Right forelimb (tissue), 1 donor: ENCODE data around the gene SPACA4.

Source experiments
- DNase-seq: peaks from one replicate; pipeline ENCODE4 v3.0.0-alpha.2; 2018

Gene SPACA4

DNA sequence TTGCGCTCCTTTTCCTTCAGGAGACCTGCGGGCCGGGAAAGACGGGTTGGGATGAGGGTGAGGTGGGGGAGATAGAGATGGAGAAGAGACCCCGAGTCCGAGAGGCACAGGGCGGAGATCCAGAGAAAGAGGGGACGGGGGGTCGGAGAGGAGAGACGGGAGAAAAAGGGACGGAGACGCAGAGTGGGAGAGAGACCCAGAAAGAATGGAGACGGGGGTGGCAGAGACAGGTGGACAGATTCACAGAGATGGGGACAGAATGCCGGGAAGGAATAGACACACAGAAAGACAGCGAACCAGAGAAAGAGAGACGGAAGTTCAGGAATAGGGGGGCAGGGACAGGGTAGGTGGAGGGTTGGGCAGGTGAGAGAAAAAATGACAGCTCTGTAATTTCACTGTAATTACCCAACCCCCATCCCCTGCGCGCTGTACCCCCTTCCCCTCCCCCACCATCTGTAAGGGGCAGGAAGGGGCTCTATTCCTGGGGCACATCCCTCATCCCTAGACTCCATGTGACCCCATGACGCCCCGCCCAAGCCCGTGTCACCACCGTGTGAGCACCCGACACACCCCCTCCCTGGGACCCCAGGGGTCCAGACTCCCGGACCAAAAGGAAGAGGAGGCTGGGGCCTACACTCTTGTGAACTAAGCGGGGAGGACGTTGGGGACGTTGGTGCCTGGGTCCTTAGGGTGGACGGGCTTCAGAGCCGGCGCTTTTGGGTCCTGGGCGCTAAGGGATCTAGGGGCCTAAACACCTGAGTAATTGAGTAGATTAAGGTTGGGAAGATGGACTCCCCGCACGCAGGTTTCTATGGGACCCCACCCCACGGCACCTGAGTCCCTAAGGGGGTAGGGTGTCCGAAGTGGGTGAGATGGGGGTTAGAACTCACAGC, 29.7 kb downstream of the SPACA4 start:
- DNase-seq: no peak

DNA sequence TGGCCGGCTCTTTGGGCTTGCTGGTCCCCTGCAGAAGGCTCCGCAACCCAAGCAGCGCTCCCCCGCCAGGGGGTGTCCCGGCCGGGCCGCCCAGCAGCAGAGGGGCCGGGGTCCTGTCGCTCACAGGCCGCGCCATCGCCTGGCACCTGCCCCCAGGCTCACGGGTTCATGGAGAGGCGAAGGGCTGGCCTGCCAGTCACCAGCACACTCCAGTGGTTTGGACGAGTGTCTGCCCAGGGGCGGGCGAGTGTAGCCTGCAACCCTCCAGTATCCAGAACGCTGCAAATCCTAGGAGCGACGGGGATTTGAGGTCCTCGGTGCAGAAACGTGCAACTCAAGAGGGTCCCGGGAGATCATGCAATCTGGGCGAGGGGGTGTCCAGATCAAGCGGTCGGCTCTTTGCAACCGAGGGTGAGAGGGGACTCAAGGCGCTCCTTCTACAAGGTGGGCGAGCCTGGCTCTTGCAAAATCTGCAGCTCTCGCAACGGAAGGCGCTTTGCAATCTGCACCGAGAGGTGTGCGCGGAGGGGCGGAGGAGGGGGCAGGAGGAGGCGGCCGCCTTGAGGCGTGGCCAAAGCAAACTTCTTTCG, 30.4 kb downstream of the SPACA4 start, which contains the start of gene DBP:
TSS of gene DBP (minus strand) at position 521 of the 590 bp plus-strand sequence. CDS start at position 136, 385 bp downstream.
- DNase-seq: no peak

DNA sequence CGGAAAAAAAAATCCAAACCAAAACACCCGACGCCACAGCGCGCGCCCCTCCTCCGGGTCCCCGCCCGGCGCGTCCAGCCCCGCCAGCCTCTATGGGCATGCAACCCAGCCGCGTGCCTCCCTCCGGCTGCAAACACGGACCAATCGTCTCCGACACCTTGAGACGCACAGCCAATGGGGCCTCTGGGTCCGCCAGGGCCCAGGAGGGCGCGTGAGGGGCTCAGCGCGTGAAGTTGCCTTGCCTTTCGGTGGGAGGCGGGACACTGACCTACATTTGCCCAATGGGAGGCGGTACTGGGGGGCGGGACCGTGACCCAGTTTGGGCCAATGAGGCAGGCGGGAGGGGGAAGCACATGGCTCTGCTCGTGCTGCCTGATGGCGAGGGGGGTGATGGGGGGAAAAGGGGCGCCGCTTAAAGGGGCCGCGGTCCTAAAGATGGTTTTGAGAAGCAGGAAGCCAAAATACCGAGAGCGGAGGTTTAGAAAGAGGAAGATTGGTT, 31.0 kb downstream of the SPACA4 start:
- DNase-seq: peak; percentile 98

DNA sequence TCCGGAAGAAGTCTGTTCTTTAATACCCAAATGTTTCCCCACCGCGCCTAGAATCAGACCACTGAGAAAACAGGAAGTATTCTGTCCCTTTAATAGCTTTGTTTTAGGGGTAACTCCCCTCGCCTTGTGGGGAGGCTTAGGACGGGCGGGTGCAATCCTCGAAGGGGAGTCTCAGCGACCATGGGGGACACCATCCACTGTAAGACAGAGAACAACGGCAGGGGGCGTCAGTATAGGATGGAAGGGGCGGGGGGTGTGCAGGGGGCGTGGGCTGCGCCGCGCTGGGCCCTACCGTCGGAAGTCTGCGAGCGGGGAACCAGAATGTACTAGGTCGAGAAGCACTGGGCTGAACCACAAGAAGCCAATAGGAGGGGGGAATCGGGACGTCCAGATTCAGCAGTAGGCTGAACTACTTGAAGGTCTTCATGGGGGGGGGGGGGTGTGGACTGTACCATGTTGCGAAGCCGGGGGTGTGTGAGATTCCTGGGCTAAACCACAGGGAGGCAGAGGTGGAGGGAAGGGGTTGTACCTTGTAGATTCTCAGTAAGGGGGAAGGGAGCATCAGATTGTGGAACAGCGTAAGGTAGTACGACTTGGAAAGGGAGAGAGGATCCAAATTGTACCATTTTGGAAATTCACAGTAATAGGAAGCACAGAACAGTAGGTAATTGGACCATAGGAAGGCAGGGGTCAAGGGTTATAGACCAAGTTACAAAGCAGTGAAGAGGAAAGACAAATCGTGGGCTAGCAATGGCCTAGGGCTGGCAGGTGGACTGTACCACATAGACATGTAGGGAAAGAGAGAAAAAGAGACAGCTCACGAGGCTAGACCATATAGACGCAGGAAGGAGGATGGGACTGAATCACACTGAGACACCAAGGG, 31.6 kb downstream of the SPACA4 start:
- peak; percentile 88 for DNase-seq

DNA sequence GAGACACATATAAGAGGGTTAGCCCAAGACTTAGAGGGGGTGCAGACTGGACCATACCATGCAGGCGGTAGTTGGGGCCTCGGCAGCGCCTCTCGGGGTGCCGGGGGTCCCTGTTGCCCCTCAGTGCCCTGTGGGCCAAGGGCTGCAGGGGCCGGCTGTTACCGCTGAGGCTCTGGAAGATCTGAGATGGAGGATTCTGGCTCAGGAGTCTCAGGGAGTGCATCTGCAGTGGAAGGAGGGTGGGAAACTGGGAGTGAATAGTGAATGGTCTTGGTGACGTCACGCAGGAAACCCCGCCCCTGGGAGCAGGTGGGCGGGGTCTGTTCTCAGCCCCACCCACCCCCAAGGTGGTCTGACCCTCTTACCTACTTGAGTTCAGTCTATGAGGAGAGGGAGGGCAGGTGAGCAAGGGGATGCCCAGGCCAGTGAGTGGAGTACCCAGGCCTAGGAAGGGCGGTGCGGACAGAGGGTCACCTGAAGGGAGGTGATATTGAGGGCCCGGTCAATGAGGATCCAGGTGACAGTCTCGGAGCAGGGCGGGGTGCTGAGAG, 32.4 kb downstream of the SPACA4 start:
- DNase-seq: no peak

DNA sequence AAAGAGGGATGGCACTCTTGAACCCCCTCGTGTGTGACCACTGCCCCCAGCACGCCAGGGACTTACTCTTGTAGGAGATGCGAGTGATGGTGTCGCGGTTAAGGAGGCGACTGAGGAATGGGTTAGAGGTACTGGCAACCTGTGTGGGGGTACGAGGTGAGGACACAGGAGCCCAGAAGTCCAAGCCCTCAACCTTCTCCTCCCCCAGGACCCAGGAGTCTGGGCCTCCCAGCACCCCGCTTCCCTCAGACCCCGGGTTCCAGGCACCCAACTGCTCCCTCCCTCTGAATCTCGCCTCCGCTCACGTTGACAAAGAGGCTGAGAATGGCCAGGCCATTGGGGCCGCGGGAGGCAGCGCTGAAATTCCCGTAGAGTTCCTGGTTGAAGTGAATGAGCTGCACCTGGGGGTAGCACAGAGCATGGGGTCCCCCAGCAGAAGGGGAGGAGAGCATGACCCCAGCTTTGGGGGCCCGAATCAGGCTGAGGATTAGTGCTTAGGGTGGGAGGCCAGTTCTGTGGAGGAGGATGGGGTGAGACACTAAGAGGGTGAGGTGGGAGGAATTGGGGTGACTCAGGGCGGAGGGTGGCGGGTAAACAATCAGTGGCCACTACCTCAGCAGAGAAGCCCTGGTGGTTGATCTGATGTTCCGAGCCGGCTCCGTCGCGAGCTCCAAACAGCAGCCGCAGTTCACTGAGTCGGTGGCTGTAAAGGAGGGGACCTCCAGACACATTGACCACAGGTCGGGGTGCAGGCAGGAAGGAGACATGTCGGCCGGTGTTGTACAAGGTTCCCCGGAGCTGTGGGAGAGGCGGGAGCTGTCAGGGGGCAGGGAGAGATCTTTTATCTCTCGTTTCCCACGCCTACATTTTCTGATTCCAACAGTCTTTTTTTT, 33.2 kb downstream of the SPACA4 start:
- no peak for DNase-seq

DNA sequence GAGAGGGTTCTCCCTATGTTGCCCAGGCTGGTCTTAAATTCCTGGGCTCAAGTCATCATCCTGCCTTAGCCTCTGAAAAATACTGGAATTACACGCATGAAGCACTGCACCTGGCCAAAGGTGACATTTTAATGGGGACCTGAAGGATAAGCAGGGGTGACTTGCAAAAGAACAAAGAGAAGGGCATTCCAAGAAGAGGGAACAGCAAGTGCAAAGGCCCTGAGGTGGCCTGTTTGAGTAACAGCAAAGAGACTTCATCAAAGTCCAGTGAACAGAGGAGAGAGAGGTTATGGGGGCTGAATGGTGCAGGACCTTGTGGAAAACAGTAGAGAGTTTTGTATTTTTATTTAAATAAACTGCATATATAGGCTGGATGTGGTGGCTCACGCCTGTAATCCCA, 35.3 kb downstream of the SPACA4 start:
- DNase-seq: no peak

DNA sequence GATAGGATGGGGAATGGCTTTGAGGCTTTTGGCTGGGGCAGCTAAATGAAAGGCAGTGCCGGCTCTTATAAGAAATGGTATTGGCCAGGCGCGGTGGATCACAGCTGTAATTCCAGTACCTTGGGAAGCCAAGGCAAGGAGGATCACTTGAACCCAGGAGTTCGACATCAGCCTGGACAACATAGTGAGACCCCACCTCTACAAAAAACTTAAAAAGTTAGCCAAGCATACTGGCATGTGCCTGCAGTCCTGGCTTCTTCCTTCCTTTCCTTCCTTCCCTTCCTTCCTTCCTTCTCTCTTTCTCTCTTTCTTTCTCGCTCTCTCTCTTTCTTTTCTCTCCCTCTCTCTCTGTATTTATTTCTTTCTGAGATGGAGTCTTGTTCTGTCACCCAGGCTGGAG, 36.3 kb downstream of the SPACA4 start:
- DNase-seq: no peak

DNA sequence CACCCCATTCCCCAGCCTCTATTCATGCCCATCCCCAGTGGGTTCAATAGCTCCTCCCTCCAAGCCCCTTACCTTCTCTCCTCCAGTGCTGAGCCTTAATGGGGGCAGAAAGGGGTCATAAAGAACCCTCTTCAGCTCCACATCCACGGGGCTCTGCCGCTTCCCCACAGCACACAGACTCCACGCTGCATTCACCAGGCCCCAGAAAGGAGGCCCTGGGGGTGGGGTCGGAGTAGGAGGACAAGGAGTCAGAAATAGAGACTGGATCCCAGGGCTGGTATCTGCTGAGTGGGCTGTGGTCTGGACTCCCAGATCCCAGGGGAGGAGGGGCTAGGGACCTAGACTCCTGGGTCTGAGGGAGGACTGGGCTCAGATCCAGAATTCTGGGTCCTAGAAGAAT, 37.8 kb downstream of the SPACA4 start:
- no peak for DNase-seq

DNA sequence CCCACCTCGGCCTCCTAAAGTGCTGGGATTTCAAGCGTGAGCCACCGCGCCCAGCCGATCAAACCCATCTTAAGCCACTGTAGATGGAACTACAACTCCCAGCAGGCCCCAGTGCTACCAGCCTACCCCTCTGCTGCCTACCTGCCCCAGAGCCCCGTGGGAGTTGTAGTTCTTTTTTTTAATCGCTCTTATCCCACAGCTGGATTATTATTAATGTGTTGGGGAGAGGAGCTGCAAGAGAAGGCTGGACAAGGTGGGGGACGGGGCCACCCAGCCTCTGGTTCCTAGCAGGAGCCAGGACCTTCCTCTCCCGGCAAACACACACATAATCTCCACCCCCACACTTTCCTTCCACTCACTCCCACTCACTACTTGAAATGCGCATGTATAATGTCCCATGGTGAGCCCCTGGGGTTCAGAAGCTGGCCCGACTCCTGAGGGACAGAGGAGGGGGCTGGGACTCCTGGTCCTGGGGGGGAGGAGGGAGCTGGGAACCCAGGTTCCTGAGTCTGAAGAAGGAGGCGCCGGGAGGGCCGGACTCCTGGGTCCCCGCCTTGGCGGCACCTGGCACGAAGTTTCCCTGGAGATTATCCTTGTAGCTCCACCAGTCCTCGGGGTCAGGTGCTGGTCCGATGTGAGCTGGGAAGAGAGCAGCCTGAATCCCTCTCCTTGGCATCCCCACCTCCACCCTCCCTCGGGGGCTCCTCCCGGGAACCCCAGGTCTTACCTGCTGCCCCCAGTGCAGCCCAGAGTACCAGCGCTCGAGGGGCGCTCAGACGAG, 38.5 kb downstream of the SPACA4 start:
- DNase-seq: peak; percentile 77

DNA sequence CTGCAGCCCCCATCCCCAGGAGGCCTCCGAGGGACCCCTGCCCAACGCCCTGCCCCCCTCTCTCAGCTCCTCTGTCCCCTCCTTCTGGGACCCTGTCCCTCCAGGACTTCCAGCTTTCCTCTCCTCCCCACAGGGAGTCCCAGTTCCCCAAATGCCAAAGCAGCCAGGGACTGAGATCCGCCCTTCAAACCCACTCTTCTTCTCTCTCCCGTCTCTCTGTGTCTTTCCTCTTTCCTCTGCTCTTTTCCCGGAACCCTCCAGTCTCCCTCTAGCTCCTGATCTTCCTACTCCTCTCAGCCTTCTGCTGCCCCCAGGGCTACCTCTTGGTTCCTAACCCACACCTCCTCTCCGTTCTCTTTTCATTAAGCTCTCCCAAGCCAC, 39.1 kb downstream of the SPACA4 start:
- DNase-seq: no peak

DNA sequence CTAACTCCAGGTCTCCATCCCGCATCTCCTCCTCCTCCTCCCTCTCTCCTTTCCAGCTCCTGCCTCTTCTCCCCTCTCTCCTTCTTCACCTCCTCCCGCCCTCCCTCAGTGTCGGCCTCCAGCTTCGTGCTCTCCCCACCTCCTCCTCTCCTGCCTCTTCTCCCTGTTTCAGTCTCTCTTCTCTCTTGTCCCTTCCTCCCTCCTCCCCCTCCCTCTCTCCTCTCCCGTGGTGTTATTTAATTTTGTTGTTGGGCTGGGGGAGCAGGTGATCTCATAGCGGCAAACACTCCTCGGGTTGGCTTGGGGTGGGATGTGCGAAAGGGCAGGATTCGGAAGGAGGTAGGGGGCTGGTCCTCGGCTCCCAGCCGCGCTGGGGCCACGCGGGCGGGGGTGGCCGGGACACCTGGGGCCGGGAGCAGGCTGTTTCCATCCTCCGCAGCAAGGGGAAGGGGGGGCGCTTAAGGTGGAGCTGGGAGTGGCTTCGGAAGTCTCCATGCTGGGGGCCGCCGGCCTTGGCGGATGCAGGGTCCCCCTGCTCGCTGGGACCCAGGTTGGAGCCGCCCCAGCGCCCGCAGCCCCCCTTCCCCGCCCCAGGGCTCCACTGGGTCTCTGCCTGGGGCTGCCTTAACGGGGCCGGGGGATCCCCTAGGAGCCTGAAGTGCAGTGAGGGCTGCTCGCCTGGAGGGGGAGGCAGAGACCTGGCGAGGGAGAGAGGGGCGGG, 39.6 kb downstream of the SPACA4 start, which contains the start of gene CA11:
TSS of gene CA11 (minus strand) at position 187 of the 721 bp plus-strand sequence. CDS start 555 bp downstream, outside the sequence.
- peak; percentile 94 for DNase-seq

DNA sequence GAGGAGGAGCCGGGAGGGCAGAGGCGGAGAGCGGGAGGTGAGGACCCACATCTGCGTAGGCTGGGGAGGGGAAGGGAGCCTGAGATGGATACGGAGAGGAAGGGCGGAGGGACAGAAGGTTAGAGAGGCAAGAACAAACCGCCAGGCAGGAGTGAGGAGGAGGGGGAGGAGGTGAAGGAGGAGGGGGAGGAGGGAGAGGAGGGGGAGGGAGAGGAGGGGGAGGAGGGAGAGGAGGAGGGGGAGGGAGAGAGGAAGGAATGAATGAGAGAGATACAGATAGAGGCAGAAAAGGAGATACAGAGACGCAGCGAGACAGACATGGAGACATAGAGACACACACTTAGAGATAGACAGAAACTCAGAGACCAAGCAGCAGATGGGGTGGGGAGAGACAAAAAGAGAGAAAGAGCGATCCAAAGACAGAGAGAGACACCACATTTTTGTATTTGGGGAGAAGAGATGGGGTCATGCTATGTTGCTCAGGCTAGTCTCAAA, 40.2 kb downstream of the SPACA4 start:
- DNase-seq: no peak

DNA sequence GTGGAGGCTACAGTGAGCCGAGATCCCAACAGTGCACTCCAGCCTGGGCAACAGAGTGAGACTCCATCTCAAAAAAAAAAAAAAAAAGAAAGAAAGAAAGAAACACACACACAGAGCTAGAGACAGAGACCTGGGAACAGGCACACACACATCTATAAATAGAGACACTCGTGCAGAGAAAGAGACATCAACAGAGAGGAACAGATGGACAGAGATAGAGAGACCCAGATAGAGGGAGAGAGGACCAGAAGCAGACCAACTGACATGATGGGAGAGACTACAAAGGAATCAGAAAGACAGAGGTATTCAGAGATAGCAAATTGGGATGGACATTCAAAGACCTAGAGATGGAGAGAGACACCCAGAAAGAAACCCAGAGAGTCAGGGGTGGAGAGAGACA, 41.6 kb downstream of the SPACA4 start:
- DNase-seq: no peak

DNA sequence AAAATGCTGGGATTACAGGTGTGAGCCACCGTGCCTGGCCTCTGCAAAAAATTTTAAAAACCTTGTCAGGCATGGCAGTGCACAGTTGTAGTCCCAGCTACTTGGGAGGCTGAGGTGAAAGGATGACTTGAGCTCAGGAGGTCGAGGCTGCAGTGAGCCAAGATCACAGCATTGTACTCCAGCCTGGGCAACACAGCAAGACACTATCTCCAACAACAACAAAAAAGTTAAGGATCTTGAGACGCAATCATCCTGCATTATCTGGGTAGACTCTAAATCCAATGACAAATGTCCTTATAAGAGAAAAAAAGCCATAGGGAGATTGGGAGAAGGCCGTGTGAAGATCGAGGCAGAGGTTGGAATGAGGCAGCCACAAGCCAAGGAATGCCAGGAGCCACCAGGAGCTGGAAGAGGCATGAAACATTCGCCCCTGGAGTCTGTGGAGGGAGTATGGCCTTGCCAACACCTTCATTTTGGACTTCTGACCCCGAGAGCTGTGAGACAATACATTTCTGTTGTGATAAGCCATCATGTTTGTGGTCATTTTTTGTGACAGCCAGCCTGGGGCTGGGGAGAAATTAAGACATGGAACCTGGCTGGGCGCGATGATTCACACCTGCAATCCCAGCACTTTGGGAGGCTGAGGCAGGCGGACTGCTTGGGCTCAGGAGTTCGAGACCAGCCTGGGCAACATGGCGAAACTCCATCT, 44.6 kb downstream of the SPACA4 start:
- DNase-seq: no peak

DNA sequence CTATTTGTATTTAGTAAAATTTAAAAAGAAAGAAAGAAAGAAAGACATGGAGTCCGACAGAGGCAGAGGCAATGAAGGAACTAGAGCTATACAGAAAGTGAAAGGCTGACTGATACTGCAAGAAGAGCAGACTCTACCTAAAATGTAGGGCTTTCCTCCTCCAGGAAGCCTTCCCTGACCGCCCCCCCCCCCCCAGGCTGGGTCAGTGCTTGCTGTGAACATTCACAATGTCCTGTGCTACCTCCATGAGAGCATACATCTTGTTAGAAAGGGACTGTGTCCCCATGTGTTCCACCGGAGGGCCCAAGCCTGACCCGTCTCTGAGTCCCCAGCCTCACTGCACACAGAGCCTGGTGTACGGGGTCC, 45.1 kb downstream of the SPACA4 start:
- DNase-seq: no peak

DNA sequence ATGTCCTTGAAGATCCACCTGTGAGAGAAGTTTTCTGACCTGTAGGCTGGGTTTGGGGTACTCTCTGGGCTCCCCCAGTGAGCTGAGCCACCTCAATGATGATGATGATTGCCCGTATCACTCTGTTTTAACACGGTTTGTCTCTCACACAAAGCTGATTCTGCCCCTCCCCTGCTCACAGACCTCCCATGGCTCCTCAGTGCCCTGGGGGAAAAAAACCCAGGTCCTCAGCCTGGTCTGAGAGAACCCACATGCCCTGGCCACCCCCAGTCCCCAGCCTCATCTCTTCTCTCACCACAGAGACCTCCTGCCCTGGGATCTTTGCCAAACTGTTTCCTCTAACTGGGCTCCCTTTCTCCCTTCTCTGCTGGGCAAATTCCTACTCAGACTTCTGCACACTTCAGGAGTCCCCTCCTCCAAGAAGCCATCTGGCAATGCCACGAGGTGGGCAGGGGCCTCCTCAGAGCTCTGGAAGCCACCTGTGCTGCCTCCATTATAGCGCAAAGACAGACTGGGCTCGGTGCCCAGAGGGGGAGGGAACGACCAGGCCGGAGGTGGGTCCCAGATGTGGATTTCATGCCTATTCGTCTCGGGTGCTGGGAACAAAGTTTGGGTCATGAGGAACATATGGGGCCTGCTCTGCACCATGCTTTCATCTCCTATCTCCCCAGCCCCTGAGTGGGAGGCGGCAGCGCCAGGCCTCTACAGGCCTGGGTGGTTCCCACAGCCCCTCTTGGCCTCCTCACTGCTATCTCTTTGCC, 47.9 kb downstream of the SPACA4 start:
- DNase-seq: peak; percentile 77

DNA sequence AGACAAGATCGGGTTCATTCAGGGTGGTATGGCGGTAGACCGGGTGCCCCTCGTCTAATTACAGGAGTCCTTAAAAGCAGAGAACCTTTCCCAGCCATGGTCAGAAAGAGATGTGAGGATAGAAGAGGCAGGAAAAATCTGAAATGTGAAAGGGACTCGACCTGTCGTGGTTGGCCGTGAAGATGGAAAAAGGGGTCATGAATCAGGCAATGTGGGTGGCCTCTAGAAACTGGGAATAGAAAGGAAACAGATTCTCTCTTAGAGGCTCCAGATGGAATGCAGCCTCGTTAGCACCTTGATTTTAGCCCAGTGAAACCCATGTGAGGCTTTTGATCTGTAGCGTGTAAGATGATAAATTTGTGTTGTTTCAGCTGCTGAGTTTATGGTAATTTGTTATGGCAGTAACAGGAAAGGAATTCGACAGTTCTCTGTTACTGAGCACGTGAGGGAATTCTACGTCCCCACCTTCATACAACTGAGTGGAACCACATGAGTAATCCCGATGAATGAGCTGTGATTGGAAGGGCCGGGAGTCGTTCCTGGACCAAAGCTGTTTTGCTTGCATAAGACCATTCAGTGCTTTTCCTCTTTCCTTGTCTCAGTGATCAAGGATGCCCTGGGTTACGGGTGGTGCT, 50.4 kb downstream of the SPACA4 start:
- no peak for DNase-seq
